Astrocyte (in vitro differentiated cells and primary cell): ENCODE data around the gene FBXO27.

ENCODE experiments used
- CTCF ChIP-seq: IDR thresholded peaks from 2 replicates; pipeline ENCODE4 v1.5.1; 2011; ENCODE audit warnings: low read depth, mild to moderate bottlenecking, inconsistent platforms, low read length, moderate library complexity; ENCODE audit not compliant: insufficient read depth
- EZH2 ChIP-seq: IDR thresholded peaks from 2 replicates; pipeline ENCODE4 v1.6.1; 2012; ENCODE audit warnings: mild to moderate bottlenecking, low read length, inconsistent platforms; ENCODE audit not compliant: insufficient read depth

DNA sequence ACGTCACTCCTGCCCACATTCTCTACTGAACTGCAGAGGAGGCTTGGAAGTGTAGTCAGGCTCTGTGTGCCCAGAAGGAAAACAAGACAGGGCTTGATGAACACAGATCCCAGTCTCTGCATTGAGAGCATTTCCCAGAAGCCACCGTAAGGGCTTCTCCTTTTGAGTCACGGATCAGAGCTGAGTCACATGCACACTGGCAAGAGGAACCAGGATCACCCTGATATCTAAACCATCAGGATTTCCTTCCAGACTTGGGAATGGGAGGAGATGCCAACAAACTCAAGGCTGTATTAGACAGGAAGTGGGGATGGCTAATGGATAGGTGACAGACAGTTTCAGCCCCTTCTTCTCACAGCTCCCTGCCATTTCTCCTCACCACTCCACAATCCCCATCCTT is 39.1 kb downstream of the FBXO27 start:
- TF ChIP-seq CTCF (no peak), EZH2 (no peak)
